Neural progenitor cell (in vitro differentiated cells): Measurements from ENCODE around the gene UGT1A10. TPM values are rescaled to one million over a fixed set of nuclear protein-coding genes. Genes with fewer than 3 reads are reported as not detected.

Experiments used
- DNase-seq: peaks from one replicate; pipeline ENCODE4 v3.0.0-alpha.2; 2016; ENCODE audit warnings: low spot score
- H2AFZ ChIP-seq: fragments of 200-600 bp; sonication (generic); replicated peaks from 2 replicates; pipeline ENCODE4 v1.6.1; 2016; ENCODE audit warnings: antibody characterized with exemption
- H3F3A ChIP-seq: fragments of 200-600 bp; sonication (generic); 2 replicates; pipeline ENCODE4 v1.6.1; 2016; ENCODE audit warnings: antibody characterized with exemption, low read depth
- H3K27ac ChIP-seq: fragments of 200-600 bp; sonication (generic); 2 replicates; pipeline ENCODE4 v1.5.1; 2016; ENCODE audit warnings: mild to moderate bottlenecking
- H3K27me3 ChIP-seq: fragments of 200-600 bp; sonication (generic); 2 replicates; pipeline ENCODE4 v1.6.1; 2016; ENCODE audit warnings: mild to moderate bottlenecking, moderate library complexity
- H3K36me3 ChIP-seq: fragments of 200-600 bp; sonication (generic); 2 replicates; pipeline ENCODE4 v1.5.1; 2016
- H3K4me1 ChIP-seq: fragments of 200-600 bp; sonication (generic); 2 replicates; pipeline ENCODE4 v1.6.1; 2016; ENCODE audit warnings: mixed run types
- H3K4me2 ChIP-seq: fragments of 200-600 bp; sonication (generic); 2 replicates; pipeline ENCODE4 v1.6.1; 2016
- H3K4me3 ChIP-seq: fragments of 200-600 bp; sonication (generic); 2 replicates; pipeline ENCODE4 v1.5.1; 2016
- H3K79me2 ChIP-seq: fragments of 200-600 bp; sonication (generic); 2 replicates; pipeline ENCODE4 v1.6.1; 2016; ENCODE audit warnings: low read depth
- H3K9ac ChIP-seq: fragments of 200-600 bp; sonication (generic); 2 replicates; pipeline ENCODE4 v1.6.1; 2016
- H3K9me3 ChIP-seq: fragments of 200-600 bp; sonication (generic); 2 replicates; pipeline ENCODE4 v1.5.1; 2016; ENCODE audit warnings: low read depth
- H4K20me1 ChIP-seq: fragments of 200-600 bp; sonication (generic); 2 replicates; pipeline ENCODE4 v1.6.1; 2016; ENCODE audit warnings: low read depth
- H3K27ac Mint-ChIP-seq: 3 replicates; pipeline ENCODE4 v1.8.0; 2021; ENCODE audit warnings: mixed read lengths
- H3K27me3 Mint-ChIP-seq: 2 replicates; pipeline ENCODE4 v1.8.0; 2022; ENCODE audit warnings: low read depth, mild to moderate bottlenecking, inconsistent platforms, moderate library complexity, mixed read lengths; ENCODE audit not compliant: insufficient read depth
- H3K36me3 Mint-ChIP-seq: 3 replicates; pipeline ENCODE4 v1.8.0; 2021; ENCODE audit warnings: mixed read lengths
- H3K4me1 Mint-ChIP-seq: 3 replicates; pipeline ENCODE4 v1.8.0; 2021; ENCODE audit warnings: mixed read lengths
- H3K4me3 Mint-ChIP-seq: 3 replicates; pipeline ENCODE4 v1.8.0; 2021; ENCODE audit warnings: mild to moderate bottlenecking, moderate library complexity, mixed read lengths
- H3K9me3 Mint-ChIP-seq: 3 replicates; pipeline ENCODE4 v1.8.0; 2020; ENCODE audit warnings: mixed read lengths
- EZH2 ChIP-seq: fragments of 200-600 bp; sonication (generic); IDR thresholded peaks from 2 replicates; pipeline ENCODE4 v1.6.1; 2017; ENCODE audit warnings: antibody characterized with exemption, mild to moderate bottlenecking, moderate library complexity
- EZH2phosphoT487 ChIP-seq: fragments of 200-600 bp; sonication (generic); IDR thresholded peaks from 2 replicates; pipeline ENCODE4 v1.6.1; 2017; ENCODE audit warnings: antibody characterized with exemption
- total RNA-seq: library from RNA; depleted of rRNA; stranded (reverse); fragments of >200 nt; gene quantifications from 2 replicates; pipeline ENCODE4 v1.2.3, GENCODE V29; 2015; ENCODE audit warnings: low replicate concordance
- TF ChIP-seq, protein P1 (sequence below): fragments of 200-600 bp; sonication (generic); IDR thresholded peaks from 2 replicates; pipeline ENCODE4 v1.5.1; 2017; ENCODE audit warnings: antibody characterized with exemption, mild to moderate bottlenecking

Gene UGT1A10
- total RNA-seq, 1 donor from 2014 or later = not detected

DNA sequence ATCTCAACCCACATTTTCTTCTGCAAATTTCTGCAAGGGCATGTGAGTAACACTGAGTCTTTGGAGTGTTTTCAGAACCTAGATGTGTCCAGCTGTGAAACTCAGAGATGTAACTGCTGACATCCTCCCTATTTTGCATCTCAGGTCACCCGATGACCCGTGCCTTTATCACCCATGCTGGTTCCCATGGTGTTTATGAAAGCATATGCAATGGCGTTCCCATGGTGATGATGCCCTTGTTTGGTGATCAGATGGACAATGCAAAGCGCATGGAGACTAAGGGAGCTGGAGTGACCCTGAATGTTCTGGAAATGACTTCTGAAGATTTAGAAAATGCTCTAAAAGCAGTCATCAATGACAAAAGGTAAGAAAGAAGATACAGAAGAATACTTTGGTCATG is 131.8 kb downstream of the UGT1A10 start:
- H3K9me3 Mint-ChIP-seq = peaks cover 31% of the 10 kb centered on the region
- no peak for TF ChIP-seq EZH2phosphoT487
- no peak for TF ChIP-seq EZH2
- TF ChIP-seq, protein P1, sequence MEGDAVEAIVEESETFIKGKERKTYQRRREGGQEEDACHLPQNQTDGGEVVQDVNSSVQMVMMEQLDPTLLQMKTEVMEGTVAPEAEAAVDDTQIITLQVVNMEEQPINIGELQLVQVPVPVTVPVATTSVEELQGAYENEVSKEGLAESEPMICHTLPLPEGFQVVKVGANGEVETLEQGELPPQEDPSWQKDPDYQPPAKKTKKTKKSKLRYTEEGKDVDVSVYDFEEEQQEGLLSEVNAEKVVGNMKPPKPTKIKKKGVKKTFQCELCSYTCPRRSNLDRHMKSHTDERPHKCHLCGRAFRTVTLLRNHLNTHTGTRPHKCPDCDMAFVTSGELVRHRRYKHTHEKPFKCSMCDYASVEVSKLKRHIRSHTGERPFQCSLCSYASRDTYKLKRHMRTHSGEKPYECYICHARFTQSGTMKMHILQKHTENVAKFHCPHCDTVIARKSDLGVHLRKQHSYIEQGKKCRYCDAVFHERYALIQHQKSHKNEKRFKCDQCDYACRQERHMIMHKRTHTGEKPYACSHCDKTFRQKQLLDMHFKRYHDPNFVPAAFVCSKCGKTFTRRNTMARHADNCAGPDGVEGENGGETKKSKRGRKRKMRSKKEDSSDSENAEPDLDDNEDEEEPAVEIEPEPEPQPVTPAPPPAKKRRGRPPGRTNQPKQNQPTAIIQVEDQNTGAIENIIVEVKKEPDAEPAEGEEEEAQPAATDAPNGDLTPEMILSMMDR = no peak
- Histone ChIP-seq H3K4me1 (no peaks in the 10 kb centered on the region), H4K20me1 (no peaks in the 10 kb centered on the region), H3K79me2 (no peaks in the 10 kb centered on the region), H3K9ac (no peak overlapping the region), H3F3A (no peaks in the 10 kb centered on the region), H2AFZ (peak overlapping the region; percentile 28), H3K4me2 (no peak overlapping the region), H3K36me3 (no peaks in the 10 kb centered on the region), H3K9me3 (no peaks in the 10 kb centered on the region), H3K27ac (no peak overlapping the region), H3K27me3 (no peaks in the 10 kb centered on the region), H3K4me3 (no peak overlapping the region)
- H3K27me3 Mint-ChIP-seq = peaks cover 3% of the 10 kb centered on the region
- DNase-seq = no peak
- H3K4me3 Mint-ChIP-seq = no peak overlapping the region
- H3K4me1 Mint-ChIP-seq = peaks cover 14% of the 10 kb centered on the region
- H3K36me3 Mint-ChIP-seq = peaks cover 5% of the 10 kb centered on the region
- H3K27ac Mint-ChIP-seq = peak overlapping the region; percentile 98

DNA sequence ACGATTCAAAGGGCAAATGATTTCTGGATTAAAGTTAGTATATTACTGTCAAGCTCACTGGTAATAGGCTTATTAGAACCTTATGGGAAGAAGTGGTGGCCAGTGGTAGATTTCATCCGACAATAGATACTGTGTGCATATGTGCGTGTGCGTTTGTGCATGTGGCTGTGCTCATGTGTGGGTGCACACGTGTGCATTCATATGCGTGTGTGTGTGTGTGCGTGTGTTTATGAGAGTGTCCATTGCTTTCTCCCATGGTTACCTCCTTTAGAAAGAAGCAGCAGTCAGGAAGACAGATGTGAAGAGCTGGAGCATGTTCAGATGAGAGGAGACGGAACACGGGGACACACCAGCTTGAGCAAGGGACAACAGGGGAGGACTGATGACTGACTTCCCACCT is 133.0 kb downstream of the UGT1A10 start:
- Histone ChIP-seq H3K4me3 (no peak overlapping the region), H4K20me1 (no peaks in the 10 kb centered on the region), H2AFZ (no peak overlapping the region), H3K27ac (no peak overlapping the region), H3K9ac (no peak overlapping the region), H3K79me2 (no peaks in the 10 kb centered on the region), H3K4me1 (no peaks in the 10 kb centered on the region), H3K9me3 (no peaks in the 10 kb centered on the region), H3F3A (no peaks in the 10 kb centered on the region), H3K4me2 (no peak overlapping the region), H3K27me3 (no peaks in the 10 kb centered on the region), H3K36me3 (no peaks in the 10 kb centered on the region)
- Mint-ChIP-seq H3K36me3 (peaks cover 5% of the 10 kb centered on the region), H3K27ac (no peak overlapping the region), H3K4me1 (peaks cover 14% of the 10 kb centered on the region), H3K9me3 (peaks cover 31% of the 10 kb centered on the region), H3K4me3 (no peak overlapping the region), H3K27me3 (peaks cover 3% of the 10 kb centered on the region)
- no peak for DNase-seq
- TF ChIP-seq EZH2 = no peak

DNA sequence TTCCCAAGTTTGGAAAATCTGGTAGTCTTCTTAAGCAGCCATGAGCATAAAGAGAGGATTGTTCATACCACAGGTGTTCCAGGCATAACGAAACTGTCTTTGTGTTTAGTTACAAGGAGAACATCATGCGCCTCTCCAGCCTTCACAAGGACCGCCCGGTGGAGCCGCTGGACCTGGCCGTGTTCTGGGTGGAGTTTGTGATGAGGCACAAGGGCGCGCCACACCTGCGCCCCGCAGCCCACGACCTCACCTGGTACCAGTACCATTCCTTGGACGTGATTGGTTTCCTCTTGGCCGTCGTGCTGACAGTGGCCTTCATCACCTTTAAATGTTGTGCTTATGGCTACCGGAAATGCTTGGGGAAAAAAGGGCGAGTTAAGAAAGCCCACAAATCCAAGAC is 135.9 kb downstream of the UGT1A10 start:
- Histone ChIP-seq H2AFZ (no peak overlapping the region), H3K36me3 (no peaks in the 10 kb centered on the region), H3K9me3 (no peaks in the 10 kb centered on the region), H3K4me3 (no peak overlapping the region), H3K9ac (no peak overlapping the region), H3K27me3 (no peaks in the 10 kb centered on the region), H3K27ac (no peak overlapping the region), H3K79me2 (no peaks in the 10 kb centered on the region), H3F3A (no peaks in the 10 kb centered on the region), H3K4me1 (no peaks in the 10 kb centered on the region), H4K20me1 (no peaks in the 10 kb centered on the region), H3K4me2 (no peak overlapping the region)
- Mint-ChIP-seq H3K4me3 (no peak overlapping the region), H3K36me3 (peaks cover 5% of the 10 kb centered on the region), H3K9me3 (peaks cover 30% of the 10 kb centered on the region), H3K27ac (no peak overlapping the region), H3K4me1 (peaks cover 10% of the 10 kb centered on the region), H3K27me3 (peaks cover 7% of the 10 kb centered on the region)
- DNase-seq = no peak
- TF ChIP-seq, protein P1 = no peak
- TF ChIP-seq EZH2 (no peak), EZH2phosphoT487 (no peak)

DNA sequence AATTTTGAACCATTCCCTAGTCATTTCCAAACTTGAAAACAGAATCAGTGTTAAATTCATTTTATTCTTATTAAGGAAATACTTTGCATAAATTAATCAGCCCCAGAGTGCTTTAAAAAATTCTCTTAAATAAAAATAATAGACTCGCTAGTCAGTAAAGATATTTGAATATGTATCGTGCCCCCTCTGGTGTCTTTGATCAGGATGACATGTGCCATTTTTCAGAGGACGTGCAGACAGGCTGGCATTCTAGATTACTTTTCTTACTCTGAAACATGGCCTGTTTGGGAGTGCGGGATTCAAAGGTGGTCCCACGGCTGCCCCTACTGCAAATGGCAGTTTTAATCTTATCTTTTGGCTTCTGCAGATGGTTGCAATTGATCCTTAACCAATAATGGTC is 136.3 kb downstream of the UGT1A10 start:
- H3K79me2 ChIP-seq = no peaks in the 10 kb centered on the region
- Mint-ChIP-seq H3K36me3 (peaks cover 5% of the 10 kb centered on the region), H3K9me3 (peaks cover 28% of the 10 kb centered on the region), H3K4me3 (no peak overlapping the region), H3K27me3 (peaks cover 7% of the 10 kb centered on the region), H3K4me1 (peaks cover 7% of the 10 kb centered on the region), H3K27ac (no peak overlapping the region)
- H3K36me3 ChIP-seq = no peaks in the 10 kb centered on the region
- H3K4me1 ChIP-seq = no peaks in the 10 kb centered on the region
- H3K4me2 ChIP-seq = no peak overlapping the region
- no peak overlapping the region for H3K27ac ChIP-seq
- TF ChIP-seq EZH2phosphoT487 (no peak), EZH2 (no peak)
- TF ChIP-seq, protein P1 = no peak
- no peak overlapping the region for H2AFZ ChIP-seq
- no peaks in the 10 kb centered on the region for H3F3A ChIP-seq
- no peak overlapping the region for H3K4me3 ChIP-seq
- no peaks in the 10 kb centered on the region for H3K9me3 ChIP-seq
- DNase-seq = no peak
- no peak overlapping the region for H3K9ac ChIP-seq
- H4K20me1 ChIP-seq = no peaks in the 10 kb centered on the region
- no peaks in the 10 kb centered on the region for H3K27me3 ChIP-seq
